B cell (primary cell): Measurements from ENCODE around the gene IGLON5. TPM values are rescaled to one million over a fixed set of nuclear protein-coding genes. Genes with fewer than 3 reads are reported as not detected.

Experiments used
- ATAC-seq: fragments of 200-7000 bp; cut with Tn5 transposase; one replicate; pipeline ENCODE4 v1.10.0; 2021; ENCODE audit warnings: low read depth, mild to moderate bottlenecking, moderate number of reproducible peaks, moderate library complexity
- CTCF ChIA-PET: fragments of 350-600 bp; sonication (Branson Sonifier 250); formaldehyde crosslinking; loops from one replicate; lab custom pipeline; 2021; ENCODE audit warnings: antibody characterized with exemption, inconsistent platforms; lab: Charles Lee
- POLR2A ChIA-PET: fragments of 350-600 bp; sonication (Branson Sonifier 250); formaldehyde crosslinking; loops from one replicate; lab custom pipeline; 2021; ENCODE audit warnings: antibody characterized with exemption; lab: Charles Lee
- DNase-seq: peaks from one replicate; pipeline ENCODE4 v3.0.0; 2013
- H2AFZ ChIP-seq: 2 replicates; pipeline ENCODE4 v1.6.1; 2012; ENCODE audit warnings: mild to moderate bottlenecking, low read depth, low read length; ENCODE audit not compliant: insufficient read depth, poor library complexity, severe bottlenecking
- H3K27ac ChIP-seq, 2 donors: 1 replicate in 1 of 2; 2 replicates in 1 of 2; pipeline ENCODE4 v1.5.1; 2012 to 2013; ENCODE audit warnings: low read length in 2 of 2, mild to moderate bottlenecking in 2 of 2, moderate library complexity in 1 of 2
- H3K27me3 ChIP-seq, 4 experiments: fragments of 200-600 bp in 1 of 4; sonication (generic) in 1 of 4; replicated peaks in 1 of 4; 1 replicate in 2 of 4; 2 replicates in 2 of 4; pipeline versions ENCODE4 v1.6.1 to v1.7.0; 2013 to 2016; ENCODE audit warnings: low read length in 3 of 4, mild to moderate bottlenecking in 2 of 4, mixed read lengths in 1 of 4, moderate library complexity in 1 of 4; ENCODE audit not compliant: insufficient read depth in 4 of 4, control insufficient read depth in 3 of 4; ENCODE audit errors: control extremely low read depth in 1 of 4
- H3K36me3 ChIP-seq, 2 experiments: replicated peaks in 1 of 2; 1 replicate in 1 of 2; 2 replicates in 1 of 2; pipeline versions ENCODE4 v1.6.1 to v1.7.1; 2013; ENCODE audit warnings: low read length in 1 of 2; ENCODE audit not compliant: insufficient read depth in 2 of 2, control insufficient read depth in 1 of 2; ENCODE audit errors: control extremely low read depth in 1 of 2, extremely low read depth in 1 of 2
- H3K4me1 ChIP-seq, 2 donors: fragments of 200-600 bp in 1 of 2; sonication (generic) in 1 of 2; 1 replicate in 1 of 2; 2 replicates in 1 of 2; pipeline versions ENCODE4 v1.5.1 to v1.6.1; 2013 to 2017; ENCODE audit warnings: low read length in 2 of 2; ENCODE audit not compliant: control insufficient read depth in 2 of 2, insufficient read depth in 2 of 2
- H3K4me2 ChIP-seq: replicated peaks from 2 replicates; pipeline ENCODE3; 2012; ENCODE audit warnings: mild to moderate bottlenecking, low read depth, low read length; ENCODE audit not compliant: poor library complexity, severe bottlenecking
- H3K4me3 ChIP-seq, 5 experiments: fragments of 200-600 bp in 1 of 5; sonication (generic) in 1 of 5; 1 replicate in 3 of 5; 2 replicates in 2 of 5; pipeline versions ENCODE4 v1.5.1 to v1.7.0; 2011 to 2016; ENCODE audit warnings: low read length in 4 of 5, mild to moderate bottlenecking in 4 of 5, low read depth in 2 of 5, control low read depth in 1 of 5, moderate library complexity in 1 of 5; ENCODE audit not compliant: insufficient read depth in 1 of 5; ENCODE audit errors: control extremely low read depth in 1 of 5, extremely low read depth in 1 of 5
- H3K79me2 ChIP-seq: fragments of 200-600 bp; sonication (generic); one replicate; pipeline ENCODE4 v1.6.0; 2016; ENCODE audit warnings: low read length; ENCODE audit not compliant: control insufficient read depth, insufficient read depth
- H3K9ac ChIP-seq: fragments of 200-600 bp; sonication (generic); 2 replicates; pipeline ENCODE4 v1.6.1; 2017; ENCODE audit warnings: mild to moderate bottlenecking, low read length, moderate library complexity
- H3K9me3 ChIP-seq, 3 donors: one replicate each; pipeline versions ENCODE4 v1.6.1 to v1.7.1; 2013; ENCODE audit warnings: low read length in 2 of 3; ENCODE audit not compliant: control insufficient read depth in 2 of 3, insufficient read depth in 1 of 3; ENCODE audit errors: control extremely low read depth in 1 of 3
- H4K20me1 ChIP-seq: 2 replicates; pipeline ENCODE4 v1.6.0; 2012; ENCODE audit warnings: mild to moderate bottlenecking, low read length; ENCODE audit not compliant: insufficient read depth, control insufficient read depth, poor library complexity, severe bottlenecking
- H3K27ac Mint-ChIP-seq: one replicate; pipeline ENCODE4 v1.8.0; 2021; ENCODE audit warnings: mixed read lengths
- H3K27me3 Mint-ChIP-seq: one replicate; pipeline ENCODE4 v1.8.0; 2021; ENCODE audit warnings: mixed read lengths
- H3K4me1 Mint-ChIP-seq: one replicate; pipeline ENCODE4 v1.8.0; 2021; ENCODE audit warnings: mixed read lengths
- H3K4me3 Mint-ChIP-seq: one replicate; pipeline ENCODE4 v1.8.0; 2021; ENCODE audit warnings: mixed read lengths
- H3K9me3 Mint-ChIP-seq: one replicate; pipeline ENCODE4 v1.8.0; 2022; ENCODE audit warnings: mixed read lengths; ENCODE audit not compliant: insufficient read depth
- CTCF ChIP-seq: fragments of 200-600 bp; IDR thresholded peaks from one replicate; pipeline ENCODE4 v1.8.0; 2022; ENCODE audit warnings: antibody characterized with exemption, mild to moderate bottlenecking
- EZH2 ChIP-seq: IDR thresholded peaks from 2 replicates; pipeline ENCODE4 v1.6.1; 2012; ENCODE audit warnings: borderline replicate concordance, low read depth, mild to moderate bottlenecking, moderate library complexity, low read length; ENCODE audit not compliant: insufficient read depth, poor library complexity, severe bottlenecking
- WGBS: methylation state at CpG from one replicate; pipeline ENCODE4 v1.1.5; 2013; ENCODE audit warnings: missing lambda C conversion rate; ENCODE audit not compliant: insufficient coverage; 5-methylcytosine and 5-hydroxymethylcytosine counted together
- intact Hi-C: fragments of 100-400 bp; cut with micrococcal nuclease; formaldehyde crosslinking; loops from one replicate; pipeline ENCODE4 v1.10.0; 2022
- polyA plus RNA-seq: library from polyadenylated mRNA; depleted of rRNA; stranded (reverse); fragments of >200 nt; gene quantifications from 2 replicates; pipeline ENCODE4 v1.2.3, GENCODE V29; 2012
- total RNA-seq, 2 donors: library from RNA; stranded (reverse); fragments of 120-200 nt in 1 of 2; gene quantifications; 1 replicate in 1 of 2; 2 replicates in 1 of 2; pipeline versions ENCODE4 v1.2.3 to v1.2.4, GENCODE V29; 2013 to 2022

Gene IGLON5
- total and polyA plus RNA-seq, 2 donors (not counting 1 experiment from before 2014, with no cell fraction given): not detected

DNA sequence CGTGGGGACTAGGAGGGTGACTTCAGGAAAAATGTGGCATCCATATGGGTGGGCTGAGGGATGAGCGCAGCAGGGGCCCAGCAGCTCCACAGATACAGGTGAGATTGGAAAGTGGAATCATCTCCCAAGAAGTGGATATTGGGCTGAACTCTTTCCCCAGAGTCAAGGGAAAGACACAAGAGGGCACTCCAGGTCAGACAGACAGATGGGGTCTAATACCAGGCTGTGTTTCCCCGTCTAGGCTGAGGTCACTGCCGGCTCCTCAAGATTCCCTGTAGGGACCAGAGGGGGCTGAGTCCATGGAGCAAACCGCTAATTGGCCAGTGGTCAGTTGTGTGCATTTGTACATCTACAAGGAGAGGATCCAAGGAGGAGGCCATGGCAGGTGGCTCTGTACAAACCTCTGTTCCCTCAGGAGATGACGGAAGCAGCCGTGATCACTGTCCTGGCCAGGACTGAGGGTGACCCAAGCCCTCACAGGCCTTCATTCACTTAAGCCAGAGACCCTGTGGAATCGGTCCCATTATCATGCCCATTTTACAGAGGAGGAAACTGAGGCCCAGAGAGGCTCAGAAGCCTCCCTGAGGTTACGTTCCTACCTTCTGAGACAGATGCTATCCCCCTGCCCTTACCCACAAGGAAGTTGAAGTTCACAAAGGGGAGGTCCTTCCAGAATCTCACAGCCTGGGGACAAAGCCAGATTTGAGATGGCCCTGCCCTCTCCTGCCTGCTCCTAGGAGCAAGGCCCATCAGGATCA lies 14.9 kb upstream of the IGLON5 start:
- Mint-ChIP-seq H3K4me1 (no peaks in the 10 kb centered on the region), H3K4me3 (no peak overlapping the region), H3K27me3 (peaks cover 19% of the 10 kb centered on the region), H3K27ac (no peak overlapping the region), H3K9me3 (no peaks in the 10 kb centered on the region)
- POLR2A ChIA-PET: no interaction called here
- Histone ChIP-seq H3K27me3 (peaks cover 0 to 7% (median 1%) of the 10 kb centered on the region in 4 experiments), H3K36me3 (no peaks in the 10 kb centered on the region), H3K79me2 (no peaks in the 10 kb centered on the region), H3K4me2 (no peak overlapping the region), H2AFZ (no peak overlapping the region), H3K9ac (no peak overlapping the region), H4K20me1 (no peaks in the 10 kb centered on the region), H3K27ac (no peak overlapping the region), H3K4me1 (no peaks in the 10 kb centered on the region), H3K4me3 (no peak overlapping the region), H3K9me3 (no peaks in the 10 kb centered on the region)
- TF ChIP-seq CTCF (no peak), EZH2 (no peak)
- intact Hi-C loops: no loop called here
- CTCF ChIA-PET: interaction anchor here (1.3 kb wide), 1 partner anchor 364 kb away, joined by 4 read pairs; no protein-coding TSS in a partner anchor
- DNase-seq: no peak
- 63% methylated on average over 6 of the region's 9 CpGs for WGBS
- no peak for ATAC-seq

DNA sequence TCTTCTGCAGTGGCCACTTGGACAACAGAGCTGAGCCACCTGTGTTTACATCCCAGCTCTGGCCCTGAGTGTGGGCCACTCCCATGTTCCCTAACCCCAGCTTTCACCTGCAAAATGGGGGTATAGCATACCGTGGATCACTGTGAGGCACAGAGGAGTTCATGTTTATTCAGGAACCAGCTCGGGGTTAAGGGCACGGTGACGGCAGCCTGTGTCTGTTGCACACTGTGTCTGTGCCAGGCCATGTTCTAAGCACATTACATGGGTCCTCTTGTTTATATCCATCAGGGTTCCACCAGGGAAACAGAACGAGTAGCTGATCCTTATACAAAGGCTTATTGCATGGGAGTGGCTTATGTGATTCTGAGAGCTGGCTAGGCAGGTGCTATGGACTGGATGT lies 14.0 kb upstream of the IGLON5 start:
- H3K4me3 ChIP-seq: no peak overlapping the region
- intact Hi-C loops: no loop called here
- H3K27me3 Mint-ChIP-seq: peaks cover 16% of the 10 kb centered on the region
- WGBS: 92% methylated on average over 5 of the region's 5 CpGs
- no peak overlapping the region for H3K4me2 ChIP-seq
- no peak overlapping the region for H2AFZ ChIP-seq
- peaks cover 0 to 4% (median 0%) of the 10 kb centered on the region in 3 donors for H3K9me3 ChIP-seq
- no peak overlapping the region for H3K27ac Mint-ChIP-seq
- ChIA-PET CTCF (no interaction called here), POLR2A (no interaction called here)
- H3K79me2 ChIP-seq: no peaks in the 10 kb centered on the region
- no peak overlapping the region for H3K4me3 Mint-ChIP-seq
- H3K4me1 Mint-ChIP-seq: no peaks in the 10 kb centered on the region
- H3K9me3 Mint-ChIP-seq: peaks cover 4% of the 10 kb centered on the region
- H4K20me1 ChIP-seq: no peaks in the 10 kb centered on the region
- H3K27me3 ChIP-seq: peaks cover 0 to 7% (median 1%) of the 10 kb centered on the region in 4 experiments
- DNase-seq (no peak), ATAC-seq (no peak)
- no peaks in the 10 kb centered on the region for H3K36me3 ChIP-seq
- H3K9ac ChIP-seq: no peak overlapping the region
- no peak overlapping the region for H3K27ac ChIP-seq
- H3K4me1 ChIP-seq: no peaks in the 10 kb centered on the region
- no peak for TF ChIP-seq CTCF
- TF ChIP-seq EZH2: no peak
